Prostate gland (tissue), 1 donor: ENCODE measurements around the gene MAGI2.

ENCODE experiments used
- POLR2A ChIP-seq: fragments of 450-650 bp; IDR thresholded peaks from one replicate; pipeline ENCODE4 v1.6.1; 2016; ENCODE audit warnings: antibody characterized with exemption, mild to moderate bottlenecking
- POLR2AphosphoS5 ChIP-seq: sonication (generic); formaldehyde crosslinking; IDR thresholded peaks from one replicate; pipeline ENCODE4 v1.6.1; 2017; ENCODE audit warnings: antibody characterized with exemption

DNA sequence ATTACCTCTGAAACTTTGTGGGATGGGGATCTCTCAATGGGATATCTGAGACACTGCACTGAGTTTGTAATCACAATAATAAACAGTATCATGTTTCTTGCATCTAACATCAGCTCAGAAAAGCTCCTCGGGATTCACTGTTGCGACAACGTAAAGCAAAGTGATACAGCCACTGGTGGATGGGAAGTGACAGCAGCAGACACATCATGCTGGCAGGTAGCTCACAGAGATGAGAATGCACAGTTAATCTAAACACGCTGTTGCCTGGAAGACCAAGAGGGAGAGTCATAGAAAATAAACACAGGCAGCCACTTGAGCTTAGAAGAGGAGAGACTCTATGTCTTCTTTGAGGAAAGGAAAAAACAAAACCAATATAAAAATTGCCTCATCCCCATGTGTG, 513.8 kb downstream of the MAGI2 start:
- no peak for TF ChIP-seq POLR2AphosphoS5
- no peak for TF ChIP-seq POLR2A
